CD4-positive, alpha-beta T cell treated with Interleukin-15 for 1 hour (primary cell): ENCODE data around the gene HS2ST1.
"Not testable (repeated sequence)": the region's sequence is repeated elsewhere in the genome, so short reads cannot be mapped to it uniquely, and the experiment has no call there.

ENCODE experiments used
- DNase-seq: peaks from one replicate; pipeline ENCODE4 v3.0.0-alpha.2; 2020

HS2ST1 gene

DNA sequence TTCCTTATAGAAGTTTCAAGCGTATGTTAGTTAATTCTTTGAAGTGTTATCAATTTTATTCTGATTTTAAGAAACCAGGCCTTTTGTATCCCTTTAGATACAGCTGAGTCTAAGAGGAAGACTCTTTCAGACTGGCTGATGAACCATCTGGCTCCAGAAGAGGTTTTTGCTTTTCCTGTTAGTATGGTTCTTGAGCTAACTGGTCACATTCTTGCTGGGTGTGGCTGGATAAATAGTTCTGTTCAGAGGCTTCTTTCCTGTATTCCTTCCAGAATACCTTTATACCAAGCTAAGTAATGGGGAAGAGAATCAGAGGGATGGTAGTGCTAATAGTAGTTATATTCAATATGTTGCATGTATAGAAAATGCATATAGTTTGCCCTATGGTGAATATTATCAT, 12.4 kb downstream of the HS2ST1 start:
- DNase-seq: no peak

GRCh38 chr1:86928819-86929218, 14.4 kb downstream of the HS2ST1 start:
- no peak for DNase-seq

GRCh38 chr1:86933051-86933450, 18.6 kb downstream of the HS2ST1 start:
- no peak for DNase-seq

GRCh38 chr1:86933562-86934377, 19.3 kb downstream of the HS2ST1 start:
- no peak for DNase-seq

- DNase-seq: no peak
Observed at GRCh38 chr1:86938450-86938849, 24.0 kb downstream of the HS2ST1 start.

GRCh38 chr1:86938855-86939254, 24.4 kb downstream of the HS2ST1 start:
- DNase-seq: no peak

DNA sequence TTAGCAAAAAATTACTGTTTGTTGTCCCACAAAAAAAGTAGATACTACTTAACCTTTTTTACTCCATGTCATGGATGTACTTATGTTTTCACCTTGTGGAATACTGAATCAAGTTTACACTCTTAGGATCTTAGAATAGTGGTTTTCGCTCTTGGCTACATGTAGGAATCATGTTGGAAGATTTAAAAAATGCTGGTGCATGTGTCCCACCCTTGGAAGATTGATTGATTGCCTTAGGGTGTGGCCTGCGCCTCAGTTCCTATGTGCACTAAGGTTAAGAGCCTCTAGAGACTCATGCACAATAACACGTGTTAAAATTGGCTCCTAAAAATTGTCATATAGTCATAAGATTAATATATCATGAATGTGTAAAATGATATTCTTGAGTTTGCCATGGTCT, 25.0 kb downstream of the HS2ST1 start:
- DNase-seq: no peak

DNA sequence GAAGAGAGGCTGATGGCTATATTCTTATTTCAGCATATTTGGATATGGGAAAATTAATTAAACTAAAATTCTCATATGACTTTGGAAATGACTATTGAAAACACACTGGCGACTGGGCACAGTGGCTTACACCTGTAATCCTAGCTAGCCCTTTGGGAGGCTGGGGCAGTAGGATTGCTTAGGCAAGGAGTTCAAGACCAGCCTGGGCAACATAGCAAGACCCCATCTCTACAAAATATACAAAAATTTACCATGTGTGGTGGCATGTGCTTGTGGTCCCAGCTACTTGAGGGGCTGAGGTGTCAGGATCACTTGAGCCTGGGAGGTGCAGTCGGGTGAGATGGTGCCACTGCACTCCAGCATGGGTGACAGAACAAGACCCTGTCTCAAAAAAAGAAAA, 26.2 kb downstream of the HS2ST1 start:
- DNase-seq: no peak

DNA sequence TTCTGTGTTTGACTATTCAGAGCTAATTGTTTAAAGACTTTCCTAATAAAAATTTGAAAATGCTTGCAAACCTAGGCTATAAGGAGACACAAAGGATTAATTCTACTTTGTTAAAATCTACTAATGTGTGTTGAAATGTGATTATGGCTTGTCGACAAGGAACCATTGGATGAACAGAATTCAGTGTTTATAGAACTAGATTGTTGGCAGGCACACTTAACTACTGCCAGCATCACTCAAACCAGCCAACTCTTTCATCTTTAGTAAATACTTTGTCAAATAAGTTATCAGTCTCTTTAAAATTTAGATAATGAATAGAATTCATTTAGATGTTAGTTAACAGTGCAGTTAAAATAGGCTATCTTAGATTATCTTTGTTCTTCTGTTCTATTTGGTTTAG, 27.6 kb downstream of the HS2ST1 start:
- no peak for DNase-seq

DNA sequence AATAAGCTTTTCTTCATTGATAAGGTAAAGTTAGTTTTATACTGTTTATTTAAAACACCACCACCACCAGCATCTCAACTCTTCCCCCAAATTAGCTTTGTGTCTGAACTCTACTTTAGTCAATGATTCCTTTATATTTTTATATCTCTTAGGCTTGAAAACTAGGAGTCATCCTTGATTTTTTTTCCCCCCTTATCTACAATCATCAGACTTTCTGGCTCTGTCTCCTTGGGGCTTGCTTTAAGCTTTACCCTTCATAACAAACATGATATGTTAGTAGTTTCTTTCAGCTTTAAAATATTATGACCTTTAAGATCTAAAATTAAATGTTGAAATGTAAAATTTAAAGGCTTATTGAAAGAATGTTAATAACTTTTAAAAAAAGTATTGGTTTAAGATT, 28.3 kb downstream of the HS2ST1 start:
- no peak for DNase-seq

DNA sequence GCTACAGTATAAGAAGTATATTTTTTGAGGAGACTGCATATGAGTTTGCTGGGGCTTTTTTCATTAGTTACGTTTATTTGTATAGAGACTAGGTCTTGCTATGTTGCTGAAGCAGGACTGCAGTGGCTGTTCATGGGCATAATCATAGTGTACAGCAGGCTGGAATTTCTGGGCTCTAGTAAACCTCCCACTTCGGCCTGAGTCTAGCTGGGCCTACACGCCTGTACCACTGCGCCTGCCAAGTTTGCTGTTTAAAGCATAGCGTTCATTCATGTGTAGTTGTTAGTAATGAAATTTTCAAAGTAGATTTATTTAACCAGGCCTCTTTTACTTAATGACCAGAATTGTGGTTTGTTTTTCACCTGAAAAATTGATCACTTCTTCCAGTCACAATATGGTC, 33.8 kb downstream of the HS2ST1 start:
- DNase-seq: no peak

DNA sequence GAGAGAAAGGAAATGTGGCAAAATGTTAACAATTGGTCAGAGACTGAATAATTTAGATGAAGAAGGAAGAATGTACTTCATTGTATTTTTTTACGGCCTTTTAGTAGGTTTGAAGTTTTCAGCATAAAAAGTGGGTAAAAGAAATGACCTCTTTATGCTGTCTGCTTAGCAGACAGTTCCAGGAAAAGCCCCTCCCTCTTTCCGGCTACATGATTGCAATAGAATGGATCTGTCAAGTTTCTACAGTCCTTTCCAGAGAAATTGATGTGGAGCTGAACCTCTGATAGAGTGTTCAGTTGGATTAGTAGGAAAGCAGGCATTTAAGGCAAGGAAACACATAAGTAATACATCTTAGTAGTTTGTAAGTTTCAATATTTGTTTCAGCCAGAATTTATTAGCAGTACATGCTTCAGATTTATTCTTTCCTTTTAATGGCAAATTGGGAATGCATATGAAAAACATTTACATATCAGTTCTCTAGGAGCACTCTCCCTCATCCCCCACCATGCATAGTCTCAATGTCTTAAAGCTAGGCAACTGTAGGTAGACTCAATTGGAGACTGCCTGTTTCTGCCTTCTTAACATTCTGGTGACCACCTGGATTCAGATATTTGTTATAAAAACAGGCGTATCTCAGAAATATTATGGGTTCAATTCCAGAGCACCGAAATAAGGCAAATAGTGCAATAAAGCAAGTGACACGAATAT, 36.4 kb downstream of the HS2ST1 start:
- DNase-seq: no peak

DNA sequence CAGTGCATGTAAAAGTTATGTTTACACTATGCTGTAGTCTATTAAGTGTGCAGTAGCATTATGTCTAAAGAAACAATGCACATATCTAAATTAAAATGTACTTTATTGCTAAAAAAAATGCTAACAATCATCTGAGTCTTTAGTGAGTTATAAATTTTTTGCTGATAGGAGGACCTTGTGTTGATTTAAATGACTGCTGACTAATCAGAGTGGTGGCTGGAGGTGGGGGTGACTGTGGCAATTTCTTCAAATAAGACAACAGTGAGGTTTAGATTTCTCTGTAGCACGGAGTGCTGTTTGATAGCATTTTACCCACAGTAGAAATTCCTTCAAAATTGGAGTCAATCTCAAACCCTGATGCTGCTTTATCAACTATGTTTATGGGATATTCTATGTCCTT, 37.0 kb downstream of the HS2ST1 start:
- DNase-seq: no peak

- DNase-seq: no peak
Observed at GRCh38 chr1:86953167-86953566, 38.7 kb downstream of the HS2ST1 start.

- DNase-seq: no peak
Observed at GRCh38 chr1:86955678-86956077, 41.2 kb downstream of the HS2ST1 start.

DNA sequence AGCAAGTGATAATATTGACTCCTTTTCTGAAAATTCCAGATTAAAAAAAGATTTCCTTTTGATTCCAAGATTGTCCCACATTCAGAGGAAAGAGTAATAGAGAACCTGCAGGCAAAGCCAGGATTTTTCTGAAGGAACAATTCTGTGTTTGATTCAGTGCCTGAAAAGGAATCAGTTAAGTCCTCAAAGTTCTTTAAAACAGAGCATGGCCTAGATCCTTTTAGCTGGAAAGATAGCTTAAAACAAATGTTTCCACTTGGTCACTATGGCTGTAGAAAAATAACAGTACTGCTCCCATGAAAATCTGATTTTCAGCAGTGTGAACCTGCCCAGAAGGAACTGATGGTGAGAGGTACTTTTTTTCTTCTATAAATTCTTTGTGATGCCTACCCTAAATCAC, 41.8 kb downstream of the HS2ST1 start:
- DNase-seq: no peak

GRCh38 chr1:86957221-86957620, 42.8 kb downstream of the HS2ST1 start:
- no peak for DNase-seq

DNA sequence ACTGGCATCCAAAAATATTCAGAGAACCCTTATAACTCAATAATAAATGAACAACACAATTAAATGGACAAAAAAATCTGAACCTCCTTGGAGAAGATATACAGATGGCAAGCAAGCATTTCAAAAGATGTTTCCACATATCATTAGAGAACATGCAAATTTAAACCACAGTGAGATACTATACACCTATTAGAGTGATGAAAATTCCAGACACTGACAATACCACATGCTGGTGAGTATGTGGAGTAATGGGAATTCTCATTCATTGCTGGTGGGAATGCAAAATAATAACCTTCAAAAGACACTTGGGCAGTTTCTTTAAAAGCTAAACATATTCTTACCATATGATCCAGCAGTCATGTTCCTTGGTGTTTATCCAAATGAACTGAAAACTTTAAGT, 46.1 kb downstream of the HS2ST1 start:
- DNase-seq: no peak

DNA sequence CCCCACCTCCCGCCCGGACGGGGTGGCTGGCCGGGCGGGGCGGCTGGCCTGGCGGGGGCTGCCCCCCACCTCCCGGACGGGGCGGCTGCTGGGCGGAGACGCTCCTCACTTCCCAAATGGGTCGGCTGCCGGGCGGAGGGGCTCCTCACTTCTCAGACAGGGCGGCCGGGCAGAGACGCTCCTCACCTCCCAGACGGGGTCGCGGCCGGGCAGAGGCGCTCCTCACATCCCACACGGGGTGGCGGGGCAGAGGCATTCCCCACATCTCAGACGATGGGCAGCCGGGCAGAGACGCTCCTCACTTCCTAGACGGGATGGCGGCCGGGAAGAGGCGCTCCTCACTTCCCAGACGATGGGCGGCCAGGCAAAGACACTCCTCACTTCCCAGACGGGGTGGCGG, 49.4 kb downstream of the HS2ST1 start:
- DNase-seq: not testable (repeated sequence)

DNA sequence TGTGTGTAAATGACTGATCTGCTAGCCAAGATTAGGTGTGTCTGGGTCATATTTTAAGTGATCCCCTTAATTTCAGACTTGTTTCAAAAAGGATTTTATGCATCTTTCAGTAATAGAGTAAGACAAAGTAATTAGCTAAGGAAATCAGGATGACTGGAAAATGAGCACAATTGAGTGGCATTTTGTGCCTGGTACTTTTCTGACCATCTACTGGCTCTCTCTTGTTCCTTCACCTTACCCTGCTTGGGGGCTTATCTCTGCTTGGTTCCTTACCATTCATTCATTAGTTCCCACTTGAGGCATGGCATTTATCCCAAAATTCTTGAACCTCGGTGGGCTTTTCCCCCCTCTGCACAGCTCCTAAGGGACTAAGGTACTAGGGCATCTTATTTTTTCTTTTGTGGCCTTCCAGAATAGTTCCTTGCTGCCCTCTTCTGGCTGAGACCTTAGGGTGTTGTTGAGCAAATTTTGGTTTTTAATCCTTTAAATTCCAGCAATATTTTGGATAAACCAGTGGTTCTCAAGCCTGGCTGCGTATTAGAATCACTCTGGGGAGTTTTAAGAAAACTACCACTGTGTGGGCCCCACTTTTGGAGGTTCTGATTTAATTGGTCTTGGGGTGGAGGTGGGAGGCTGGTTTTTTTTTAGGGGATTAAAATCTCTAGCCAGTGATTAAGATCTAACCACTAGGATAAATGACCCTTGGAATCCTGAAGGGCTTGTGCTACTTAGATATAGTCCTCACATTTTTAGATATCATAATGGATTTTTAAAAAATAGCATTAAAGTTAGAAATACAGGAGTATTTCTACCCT, 50.8 kb downstream of the HS2ST1 start:
- DNase-seq: no peak

GRCh38 chr1:86965827-86966182, 51.4 kb downstream of the HS2ST1 start:
- no peak for DNase-seq

- DNase-seq: no peak
Observed at GRCh38 chr1:86970938-86971337, 56.5 kb downstream of the HS2ST1 start.

DNA sequence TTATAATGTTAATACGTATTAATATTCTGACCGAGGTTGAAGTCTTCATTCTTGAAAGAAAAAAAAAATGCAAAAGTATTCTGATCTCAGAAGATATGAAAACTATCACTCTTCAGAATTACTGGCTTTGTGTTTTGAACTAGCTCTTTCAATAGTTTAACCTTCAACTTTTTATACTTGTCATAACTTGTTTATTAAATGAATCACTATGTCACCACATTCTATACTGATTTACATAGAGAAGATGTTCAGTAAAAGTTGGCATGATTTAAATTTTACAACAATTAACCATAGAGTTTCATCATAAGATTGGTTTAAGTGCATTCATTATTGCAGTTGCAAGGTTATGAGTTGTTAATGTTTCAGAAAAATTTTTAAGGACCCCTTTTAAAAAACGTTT, 57.3 kb downstream of the HS2ST1 start:
- no peak for DNase-seq

DNA sequence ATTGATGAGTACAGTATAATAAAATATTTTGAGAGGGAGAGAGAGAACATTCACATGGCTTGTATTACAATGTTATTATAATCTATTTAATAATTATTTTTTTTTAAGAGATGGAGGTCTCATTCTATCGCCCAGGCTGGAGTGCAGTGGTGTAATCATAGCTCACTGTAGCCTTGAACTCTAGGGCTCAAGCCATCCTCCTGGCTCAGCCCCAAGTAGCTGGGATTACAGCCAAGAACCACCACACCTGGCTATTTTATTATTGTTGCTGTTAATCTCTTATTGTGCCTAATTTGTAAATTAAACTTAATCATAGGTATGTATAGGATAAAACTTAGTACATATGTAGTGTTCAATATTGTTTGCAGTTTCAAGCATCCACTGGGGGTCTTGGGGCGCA, 57.8 kb downstream of the HS2ST1 start:
- no peak for DNase-seq
